Neural cell (in vitro differentiated cells): ENCODE results near the gene CTSE. TPM values are rescaled to one million over a fixed set of nuclear protein-coding genes. Genes with fewer than 3 reads are reported as not detected.

Experiments
- H2AFZ ChIP-seq: fragments of 200-600, 300-800 bp; sonication (generic), shearing (Covaris generic); 2 replicates; pipeline ENCODE4 v1.6.0; 2014; ENCODE audit warnings: low read depth, mild to moderate bottlenecking, antibody characterized with exemption, low read length, moderate library complexity
- H3F3A ChIP-seq: fragments of 200-600 bp; shearing (Covaris generic); 2 replicates; pipeline ENCODE4 v1.6.1; 2016; ENCODE audit warnings: mild to moderate bottlenecking, moderate library complexity, mixed read lengths, antibody characterized with exemption, low read length; ENCODE audit not compliant: insufficient read depth, poor library complexity, severe bottlenecking
- H3K27ac ChIP-seq: fragments of 200-600, 300-800 bp; sonication (generic), shearing (Covaris generic); 2 replicates; pipeline ENCODE4 v1.5.1; 2014; ENCODE audit warnings: mild to moderate bottlenecking, low read length, moderate library complexity
- H3K27me3 ChIP-seq: fragments of 300-800, 200-600 bp; sonication (generic), shearing (Covaris generic); 2 replicates; pipeline ENCODE4 v1.6.0; 2014; ENCODE audit warnings: mild to moderate bottlenecking, low read depth, low read length, moderate library complexity; ENCODE audit not compliant: insufficient read depth
- H3K36me3 ChIP-seq: fragments of 300-800, 200-600 bp; sonication (generic), shearing (Covaris generic); 2 replicates; pipeline ENCODE4 v1.5.1; 2014; ENCODE audit warnings: mild to moderate bottlenecking, antibody characterized with exemption, low read length, moderate library complexity; ENCODE audit not compliant: insufficient read depth
- H3K4me2 ChIP-seq: fragments of 300-800, 200-600 bp; sonication (generic), shearing (Covaris generic); 2 replicates; pipeline ENCODE4 v1.6.0; 2014; ENCODE audit warnings: mild to moderate bottlenecking, low read length
- H3K4me3 ChIP-seq: fragments of 300-800, 200-600 bp; sonication (generic), shearing (Covaris generic); 2 replicates; pipeline ENCODE4 v1.5.1; 2014; ENCODE audit warnings: mild to moderate bottlenecking, low read length, moderate library complexity
- H3K79me2 ChIP-seq: fragments of 200-600 bp; shearing (Covaris generic); replicated peaks from 2 replicates; pipeline ENCODE4 v1.6.0; 2014; ENCODE audit warnings: mild to moderate bottlenecking, low read length, moderate library complexity; ENCODE audit not compliant: insufficient read depth
- H3K9ac ChIP-seq: fragments of 300-800, 200-600 bp; sonication (generic), shearing (Covaris generic); 2 replicates; pipeline ENCODE4 v1.6.1; 2016; ENCODE audit warnings: mild to moderate bottlenecking, low read length, mixed read lengths
- H3K9me2 ChIP-seq: fragments of 200-600 bp; shearing (Covaris generic); 2 replicates; pipeline ENCODE4 v1.6.1; 2016; ENCODE audit warnings: mild to moderate bottlenecking, low read length, mixed read lengths; ENCODE audit not compliant: insufficient read depth
- H3K9me3 ChIP-seq: fragments of 200-600, 300-800 bp; sonication (generic), shearing (Covaris generic); 2 replicates; pipeline ENCODE4 v1.6.1; 2016; ENCODE audit warnings: mild to moderate bottlenecking, mixed run types, low read length, moderate library complexity, mixed read lengths
- H4K20me1 ChIP-seq: fragments of 200-600 bp; shearing (Covaris generic); 2 replicates; pipeline ENCODE4 v1.6.1; 2016; ENCODE audit warnings: mild to moderate bottlenecking, mixed run types; ENCODE audit not compliant: insufficient read depth
- CTCF ChIP-seq: fragments of 450-650 bp; IDR thresholded peaks from 2 replicates; pipeline ENCODE4 v1.5.1; 2014; ENCODE audit warnings: antibody characterized with exemption, mild to moderate bottlenecking, moderate library complexity; ENCODE audit not compliant: poor library complexity, severe bottlenecking
- EP300 ChIP-seq: fragments of 450-650 bp; conservative IDR thresholded peaks from 2 replicates; pipeline ENCODE4 v1.6.1; 2014; ENCODE audit warnings: antibody characterized with exemption, mild to moderate bottlenecking, moderate library complexity; ENCODE audit not compliant: poor library complexity, severe bottlenecking
- EZH2 ChIP-seq: fragments of 200-600, 300-800 bp; shearing (Covaris generic), sonication (generic); IDR thresholded peaks from 2 replicates; pipeline ENCODE4 v1.6.1; 2014; ENCODE audit warnings: antibody characterized with exemption, low read length, borderline replicate concordance, mild to moderate bottlenecking; ENCODE audit not compliant: insufficient read depth, poor library complexity, severe bottlenecking
- MXI1 ChIP-seq: fragments of 450-650 bp; conservative IDR thresholded peaks from 2 replicates; pipeline ENCODE4 v1.6.1; 2014; ENCODE audit warnings: antibody characterized with exemption, mild to moderate bottlenecking; ENCODE audit not compliant: poor library complexity, severe bottlenecking
- POLR2AphosphoS5 ChIP-seq: IDR thresholded peaks from 2 replicates; pipeline ENCODE4 v1.6.1; 2012
- RAD21 ChIP-seq: fragments of 450-650 bp; conservative IDR thresholded peaks from 2 replicates; pipeline ENCODE4 v1.6.1; 2014; ENCODE audit warnings: antibody characterized with exemption, mild to moderate bottlenecking, moderate library complexity
- REST ChIP-seq: IDR thresholded peaks from 2 replicates; pipeline ENCODE4 v1.6.1; 2012; ENCODE audit warnings: borderline replicate concordance
- SMC3 ChIP-seq: fragments of 450-650 bp; conservative IDR thresholded peaks from 2 replicates; pipeline ENCODE4 v1.6.1; 2014; ENCODE audit warnings: antibody characterized with exemption, mild to moderate bottlenecking, moderate library complexity; ENCODE audit not compliant: poor library complexity
- TAF1 ChIP-seq: IDR thresholded peaks from 2 replicates; pipeline ENCODE4 v1.6.1; 2012; ENCODE audit warnings: low read depth
- polyA plus RNA-seq: library from polyadenylated mRNA; depleted of rRNA; stranded (reverse); fragments of >200 nt; gene quantifications from 2 replicates; pipeline ENCODE4 v1.2.3, GENCODE V29; 2014

The CTSE gene
- polyA plus RNA-seq, 1 donor from 2014 or later: not detected

- no peak overlapping the region for H3K4me3 ChIP-seq
- H3K27me3 ChIP-seq: no peaks in the 10 kb centered on the region
- no peaks in the 10 kb centered on the region for H3F3A ChIP-seq
- no peaks in the 10 kb centered on the region for H3K79me2 ChIP-seq
- no peaks in the 10 kb centered on the region for H3K9me2 ChIP-seq
- H3K4me2 ChIP-seq: no peak overlapping the region
- H3K36me3 ChIP-seq: no peaks in the 10 kb centered on the region
- H2AFZ ChIP-seq: no peak overlapping the region
- no peaks in the 10 kb centered on the region for H3K9me3 ChIP-seq
- TF ChIP-seq EZH2 (no peak), REST (no peak), SMC3 (no peak), POLR2AphosphoS5 (no peak), CTCF (no peak), RAD21 (no peak), TAF1 (no peak), MXI1 (no peak), EP300 (no peak)
- no peak overlapping the region for H3K27ac ChIP-seq
- H4K20me1 ChIP-seq: no peaks in the 10 kb centered on the region
- H3K9ac ChIP-seq: no peak overlapping the region
Observed at GRCh38 chr1:205986292-205986691, 37.4 kb downstream of the CTSE start.

GRCh38 chr1:205985330-205986005 is 38.2 kb downstream of the CTSE start:
- Histone ChIP-seq H3K79me2 (no peaks in the 10 kb centered on the region), H3K9me3 (no peaks in the 10 kb centered on the region), H3K4me3 (no peak overlapping the region), H3K9me2 (no peaks in the 10 kb centered on the region), H3K27me3 (no peaks in the 10 kb centered on the region), H3F3A (no peaks in the 10 kb centered on the region), H3K4me2 (no peak overlapping the region), H3K9ac (no peak overlapping the region), H2AFZ (no peak overlapping the region), H3K36me3 (no peaks in the 10 kb centered on the region), H4K20me1 (no peaks in the 10 kb centered on the region), H3K27ac (no peak overlapping the region)
- TF ChIP-seq SMC3 (no peak), CTCF (no peak), REST (no peak), EP300 (no peak), TAF1 (no peak), MXI1 (no peak), EZH2 (no peak)
